ENCODE results near the gene PCDHA7. TPM values are rescaled to one million over a fixed set of nuclear protein-coding genes. Genes with fewer than 3 reads are reported as not detected.
"Not testable (repeated sequence)": the region's sequence is repeated elsewhere in the genome, so short reads cannot be mapped to it uniquely, and the experiment has no call there.

Gene PCDHA7
- total RNA-seq, 4 donors from 2014 or later: 0.27 to 0.47 (median 0.35) TPM; not detected in 1

- H3K27me3 ChIP-seq: peaks cover 61% of the 10 kb centered on the region
- TF ChIP-seq EP300 (IDR thresholded peaks at IDR 0.05): no peak
- TF ChIP-seq, protein P1, sequence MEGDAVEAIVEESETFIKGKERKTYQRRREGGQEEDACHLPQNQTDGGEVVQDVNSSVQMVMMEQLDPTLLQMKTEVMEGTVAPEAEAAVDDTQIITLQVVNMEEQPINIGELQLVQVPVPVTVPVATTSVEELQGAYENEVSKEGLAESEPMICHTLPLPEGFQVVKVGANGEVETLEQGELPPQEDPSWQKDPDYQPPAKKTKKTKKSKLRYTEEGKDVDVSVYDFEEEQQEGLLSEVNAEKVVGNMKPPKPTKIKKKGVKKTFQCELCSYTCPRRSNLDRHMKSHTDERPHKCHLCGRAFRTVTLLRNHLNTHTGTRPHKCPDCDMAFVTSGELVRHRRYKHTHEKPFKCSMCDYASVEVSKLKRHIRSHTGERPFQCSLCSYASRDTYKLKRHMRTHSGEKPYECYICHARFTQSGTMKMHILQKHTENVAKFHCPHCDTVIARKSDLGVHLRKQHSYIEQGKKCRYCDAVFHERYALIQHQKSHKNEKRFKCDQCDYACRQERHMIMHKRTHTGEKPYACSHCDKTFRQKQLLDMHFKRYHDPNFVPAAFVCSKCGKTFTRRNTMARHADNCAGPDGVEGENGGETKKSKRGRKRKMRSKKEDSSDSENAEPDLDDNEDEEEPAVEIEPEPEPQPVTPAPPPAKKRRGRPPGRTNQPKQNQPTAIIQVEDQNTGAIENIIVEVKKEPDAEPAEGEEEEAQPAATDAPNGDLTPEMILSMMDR (IDR thresholded peaks at IDR 0.05): peak in 1 of 4 experiments; percentile 42
- no peak within 1 kb of the TSS for H3K27ac ChIP-seq
- 16 to 22% methylated on average over 15 to 18 of the region's 41 CpGs for WGBS, 2 donors (ENCODE audit: low coverage in 1 of 2)
- H3K4me3 ChIP-seq: peak within 1 kb of the TSS; percentile 12 to 18
- peaks cover 0 to 53% (median 0%) of the 10 kb centered on the region in 3 donors for H3K9me3 ChIP-seq
- no peaks in the 10 kb centered on the region for H3K36me3 ChIP-seq
- ATAC-seq: no peak
- no peaks in the 10 kb centered on the region for H3K4me1 ChIP-seq
Observed at GRCh38 chr5:140868721-140869554, 34.9 kb downstream of the PCDHA7 start, which contains the start of gene PCDHA11. Gene PCDHA11 (plus strand): TSS chr5:140868957. CDS start chr5:140869104, 147 bp downstream.

GRCh38 chr5:140869555-140869886 is 35.5 kb downstream of the PCDHA7 start:
- ATAC-seq: no peak
- Histone ChIP-seq H3K4me3 (no peak overlapping the region), H3K36me3 (no peaks in the 10 kb centered on the region), H3K4me1 (no peaks in the 10 kb centered on the region), H3K27me3 (peaks cover 63% of the 10 kb centered on the region), H3K9me3 (peaks cover 0 to 48% (median 0%) of the 10 kb centered on the region in 3 donors), H3K27ac (no peak overlapping the region)
- no peak for TF ChIP-seq POLR2A (IDR thresholded peaks at IDR 0.05)
- TF ChIP-seq EP300 (IDR thresholded peaks at IDR 0.05): no peak
- no peak for TF ChIP-seq POLR2AphosphoS5 (IDR thresholded peaks at IDR 0.05)
- TF ChIP-seq, protein P1 (IDR thresholded peaks at IDR 0.05): peak in 1 of 4 experiments; percentile 43
- 56% methylated on average over 5 of the region's 5 CpGs; no CpG with 5 or more reads in 1 of the 2 donors for WGBS, 2 donors (ENCODE audit: low coverage in 1 of 2)

DNA sequence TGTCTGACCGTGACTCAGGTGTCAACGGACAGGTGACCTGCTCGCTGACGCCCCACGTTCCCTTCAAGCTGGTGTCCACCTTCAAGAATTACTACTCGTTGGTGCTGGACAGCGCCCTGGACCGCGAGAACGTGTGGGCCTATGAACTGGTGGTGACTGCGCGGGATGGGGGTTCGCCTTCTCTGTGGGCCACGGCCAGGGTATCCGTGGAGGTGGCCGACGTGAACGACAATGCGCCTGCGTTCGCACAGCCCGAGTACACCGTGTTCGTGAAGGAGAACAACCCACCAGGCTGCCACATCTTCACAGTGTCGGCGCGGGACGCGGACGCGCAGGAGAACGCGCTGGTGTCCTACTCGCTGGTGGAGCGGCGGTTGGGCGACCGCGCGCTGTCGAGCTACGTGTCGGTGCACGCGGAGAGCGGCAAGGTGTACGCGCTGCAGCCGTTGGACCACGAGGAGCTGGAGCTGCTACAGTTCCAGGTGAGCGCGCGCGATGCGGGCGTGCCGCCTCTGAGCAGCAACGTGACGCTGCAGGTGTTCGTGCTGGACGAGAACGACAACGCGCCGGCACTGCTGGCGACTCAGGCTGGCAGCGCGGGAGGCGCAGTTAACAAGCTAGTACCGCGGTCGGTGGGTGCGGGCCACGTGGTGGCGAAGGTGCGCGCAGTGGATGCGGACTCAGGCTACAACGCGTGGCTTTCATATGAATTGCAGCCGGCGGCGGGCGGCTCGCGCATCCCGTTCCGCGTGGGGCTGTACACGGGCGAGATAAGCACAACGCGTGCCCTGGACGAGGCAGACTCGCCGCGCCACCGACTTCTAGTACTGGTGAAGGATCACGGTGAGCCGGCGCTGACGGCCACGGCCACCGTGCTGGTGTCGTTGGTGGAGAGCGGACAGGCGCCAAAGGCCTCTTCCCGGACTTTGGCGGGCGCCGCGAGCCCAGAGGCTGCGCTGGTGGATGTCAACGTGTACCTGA is 36.4 kb downstream of the PCDHA7 start:
- no peak for ATAC-seq
- Histone ChIP-seq H3K4me1 (no peaks in the 10 kb centered on the region), H3K27ac (no peak overlapping the region), H3K36me3 (no peaks in the 10 kb centered on the region), H3K4me3 (no peak overlapping the region), H3K9me3 (peaks cover 0 to 50% (median 0%) of the 10 kb centered on the region in 3 donors), H3K27me3 (peaks cover 73% of the 10 kb centered on the region)
- TF ChIP-seq POLR2AphosphoS5 (IDR thresholded peaks at IDR 0.05) (no peak), EP300 (IDR thresholded peaks at IDR 0.05) (no peak), POLR2A (IDR thresholded peaks at IDR 0.05) (no peak)
- TF ChIP-seq, protein P1 (IDR thresholded peaks at IDR 0.05): no peak
- WGBS, 2 donors (ENCODE audit: low coverage in 1 of 2): 10 to 33% methylated on average over 1 to 2 of the region's 114 CpGs

GRCh38 chr5:140875085-140876065 is 41.3 kb downstream of the PCDHA7 start, which contains the start of gene PCDHA12:
Gene PCDHA12 (plus strand): TSS chr5:140875308. CDS start chr5:140875473, 165 bp downstream.
- ATAC-seq: no peak
- H3K4me1 ChIP-seq: no peaks in the 10 kb centered on the region
- no peak within 1 kb of the TSS for H3K27ac ChIP-seq
- WGBS, 2 donors (ENCODE audit: low coverage in 1 of 2): 13 to 28% methylated on average over 13 to 24 of the region's 47 CpGs
- peaks cover 82% of the 10 kb centered on the region for H3K27me3 ChIP-seq
- peak within 1 kb of the TSS; percentile 6 to 25 for H3K4me3 ChIP-seq
- no peak for TF ChIP-seq EP300 (IDR thresholded peaks at IDR 0.05)
- TF ChIP-seq, protein P1 (IDR thresholded peaks at IDR 0.05): peak in 1 of 4 experiments; percentile 37
- H3K36me3 ChIP-seq: no peaks in the 10 kb centered on the region
- H3K9me3 ChIP-seq: peaks cover 0 to 53% (median 0%) of the 10 kb centered on the region in 3 donors

DNA sequence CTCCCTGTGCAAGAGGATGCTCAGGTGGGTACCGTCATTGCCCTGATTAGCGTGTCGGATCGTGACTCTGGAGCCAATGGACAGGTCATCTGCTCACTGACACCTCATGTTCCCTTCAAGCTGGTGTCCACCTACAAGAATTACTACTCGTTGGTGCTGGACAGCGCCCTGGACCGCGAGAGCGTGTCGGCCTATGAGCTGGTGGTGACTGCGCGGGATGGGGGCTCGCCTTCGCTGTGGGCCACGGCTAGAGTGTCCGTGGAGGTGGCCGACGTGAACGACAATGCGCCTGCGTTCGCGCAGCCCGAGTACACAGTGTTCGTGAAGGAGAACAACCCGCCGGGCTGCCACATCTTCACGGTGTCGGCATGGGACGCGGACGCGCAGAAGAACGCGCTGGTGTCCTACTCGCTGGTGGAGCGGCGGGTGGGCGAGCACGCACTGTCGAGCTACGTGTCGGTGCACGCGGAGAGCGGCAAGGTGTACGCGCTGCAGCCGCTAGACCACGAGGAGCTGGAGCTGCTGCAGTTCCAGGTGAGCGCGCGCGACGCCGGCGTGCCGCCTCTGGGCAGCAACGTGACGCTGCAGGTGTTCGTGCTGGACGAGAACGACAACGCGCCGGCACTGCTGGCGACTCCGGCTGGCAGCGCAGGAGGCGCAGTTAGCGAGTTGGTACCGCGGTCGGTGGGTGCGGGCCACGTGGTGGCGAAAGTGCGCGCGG is 42.6 kb downstream of the PCDHA7 start:
- H3K4me1 ChIP-seq, H3K36me3 ChIP-seq, ATAC-seq, H3K4me3 ChIP-seq, H3K27ac ChIP-seq: not testable (repeated sequence)
- peaks cover 0 to 43% (median 0%) of the 10 kb centered on the region in 3 donors for H3K9me3 ChIP-seq
- 22 to 45% methylated on average over 4 to 13 of the region's 80 CpGs for WGBS, 2 donors (ENCODE audit: low coverage in 1 of 2)
- peaks cover 70% of the 10 kb centered on the region for H3K27me3 ChIP-seq
